ENCODE results near the gene FRAT1.

Gene FRAT1

GRCh38 chr10:97277551-97277950, 41.5 kb upstream of the FRAT1 start:
- peaks cover 34% of the 10 kb centered on the region for H3K79me2 ChIP-seq (ENCODE audit: low read length)
- H3K4me2 ChIP-seq (ENCODE audit: low read length) = no peak overlapping the region
- no peak overlapping the region for H3K9ac ChIP-seq (ENCODE audit: low read length)
- H3K27ac ChIP-seq (ENCODE audit: low read length) = no peak overlapping the region
- no peaks in the 10 kb centered on the region for H3K9me3 ChIP-seq (ENCODE audit: insufficient read depth, low read length)
- no peaks in the 10 kb centered on the region for H3K27me3 ChIP-seq (ENCODE audit: low read depth, low read length)
- H3K4me3 ChIP-seq (ENCODE audit: low read length) = no peak overlapping the region
- TF ChIP-seq CTCF (IDR thresholded peaks at IDR 0.05; ENCODE audit: low read depth, low read length) (no peak), EZH2phosphoT487 (IDR thresholded peaks at IDR 0.05; ENCODE audit: low read depth) (no peak)
- H2AFZ ChIP-seq (ENCODE audit: low read depth, low read length) = no peak overlapping the region
- no peaks in the 10 kb centered on the region for H3K36me3 ChIP-seq (replicated peaks; ENCODE audit: low read depth, low read length)
- no peaks in the 10 kb centered on the region for H3K4me1 ChIP-seq (ENCODE audit: low read length)
- peaks cover 5% of the 10 kb centered on the region; the same call in 1 of the 2 replicates for H4K20me1 ChIP-seq (ENCODE audit: insufficient read depth, low read length)

GRCh38 chr10:97278491-97278989, 40.5 kb upstream of the FRAT1 start:
- H3K9ac ChIP-seq (ENCODE audit: low read length) = no peak overlapping the region
- H3K36me3 ChIP-seq (replicated peaks; ENCODE audit: low read depth, low read length) = no peaks in the 10 kb centered on the region
- peak; percentile 33 for TF ChIP-seq CTCF (IDR thresholded peaks at IDR 0.05; ENCODE audit: low read depth, low read length)
- TF ChIP-seq EZH2phosphoT487 (IDR thresholded peaks at IDR 0.05; ENCODE audit: low read depth) = no peak
- H3K9me3 ChIP-seq (ENCODE audit: insufficient read depth, low read length) = no peaks in the 10 kb centered on the region
- H3K79me2 ChIP-seq (ENCODE audit: low read length) = peaks cover 33% of the 10 kb centered on the region
- no peak overlapping the region for H3K4me3 ChIP-seq (ENCODE audit: low read length)
- no peak overlapping the region for H3K27ac ChIP-seq (ENCODE audit: low read length)
- peaks cover 5% of the 10 kb centered on the region; the same call in 1 of the 2 replicates for H4K20me1 ChIP-seq (ENCODE audit: insufficient read depth, low read length)
- H2AFZ ChIP-seq (ENCODE audit: low read depth, low read length) = no peak overlapping the region
- H3K27me3 ChIP-seq (ENCODE audit: low read depth, low read length) = no peaks in the 10 kb centered on the region
- no peak overlapping the region for H3K4me2 ChIP-seq (ENCODE audit: low read length)
- H3K4me1 ChIP-seq (ENCODE audit: low read length) = no peaks in the 10 kb centered on the region

- no peak overlapping the region for H3K4me2 ChIP-seq (ENCODE audit: low read length)
Measured at GRCh38 chr10:97279121-97279815, 39.8 kb upstream of the FRAT1 start.

More at GRCh38 chr10:97279121-97279815, 39.8 kb upstream of the FRAT1 start:
- Histone ChIP-seq H3K27ac (ENCODE audit: low read length) (no peak overlapping the region), H3K4me1 (ENCODE audit: low read length) (no peaks in the 10 kb centered on the region), H3K27me3 (ENCODE audit: low read depth, low read length) (no peaks in the 10 kb centered on the region), H3K36me3 (replicated peaks; ENCODE audit: low read depth, low read length) (no peaks in the 10 kb centered on the region), H3K79me2 (ENCODE audit: low read length) (peaks cover 29% of the 10 kb centered on the region), H3K4me3 (ENCODE audit: low read length) (no peak overlapping the region), H3K9ac (ENCODE audit: low read length) (no peak overlapping the region), H2AFZ (ENCODE audit: low read depth, low read length) (no peak overlapping the region), H3K9me3 (ENCODE audit: insufficient read depth, low read length) (no peaks in the 10 kb centered on the region), H4K20me1 (ENCODE audit: insufficient read depth, low read length) (peaks cover 5% of the 10 kb centered on the region; the same call in 1 of the 2 replicates)
- TF ChIP-seq EZH2phosphoT487 (IDR thresholded peaks at IDR 0.05; ENCODE audit: low read depth) (no peak), CTCF (IDR thresholded peaks at IDR 0.05; ENCODE audit: low read depth, low read length) (no peak)

Measured in OCI-LY3 (cell line).